CMK (cell line): ENCODE data around the gene PCSK1.
A peak's percentile ranks its signal among the peaks of the same experiment; 100 is the strongest.

Experiments
- DNase-seq: peaks from one replicate; pipeline ENCODE4 v3.0.0-alpha.2; 2010; ENCODE audit warnings: low read depth

The PCSK1 gene

GRCh38 chr5:96433066-96433447, at the start of gene PCSK1:
Gene PCSK1 (minus strand): TSS chr5:96433248. CDS start chr5:96433042, 206 bp downstream.
- DNase-seq, result no peak

- no peak for DNase-seq
Measured at GRCh38 chr5:96481867-96482266, 48.8 kb upstream of the PCSK1 start.

GRCh38 chr5:96481009-96481786, 48.1 kb upstream of the PCSK1 start:
- no peak for DNase-seq

DNA sequence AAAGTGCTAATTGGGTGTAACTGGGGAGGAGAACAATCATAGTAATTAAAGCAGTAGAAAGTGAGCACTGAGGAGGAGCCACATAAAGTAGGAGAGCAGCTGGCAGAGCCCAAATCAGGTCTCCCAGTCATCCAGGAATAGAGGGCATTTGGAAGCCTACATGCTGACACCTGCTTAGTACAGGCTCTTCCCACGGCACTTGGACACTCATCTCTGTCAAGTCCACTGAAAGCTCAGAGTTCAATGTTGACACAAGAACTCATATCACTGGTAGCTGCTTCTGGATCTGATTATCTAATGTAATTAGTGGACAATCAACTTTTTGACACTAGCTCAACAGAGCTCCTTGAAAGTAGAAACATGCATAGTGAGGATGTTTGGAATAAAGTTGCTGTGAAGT, 45.9 kb upstream of the PCSK1 start:
- no peak for DNase-seq

DNA sequence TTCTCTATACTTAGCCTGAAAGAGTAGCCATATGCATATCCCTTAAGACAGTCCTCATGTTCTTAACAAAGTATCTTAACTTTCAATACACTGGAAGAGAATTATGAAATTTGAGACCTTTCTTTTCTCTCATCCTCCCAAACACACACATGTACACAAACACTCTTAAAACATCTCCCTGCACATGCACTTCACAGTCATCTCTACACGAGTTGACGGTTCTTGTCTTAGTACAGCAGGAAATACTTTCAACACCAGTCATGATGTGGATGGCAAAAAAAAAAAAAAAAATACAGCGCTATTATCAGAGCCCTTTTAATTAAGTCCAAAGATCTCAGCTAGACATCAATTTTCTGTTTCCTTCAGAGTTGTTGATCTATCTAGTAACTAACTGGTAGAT, 43.6 kb upstream of the PCSK1 start:
- DNase-seq, result no peak

DNA sequence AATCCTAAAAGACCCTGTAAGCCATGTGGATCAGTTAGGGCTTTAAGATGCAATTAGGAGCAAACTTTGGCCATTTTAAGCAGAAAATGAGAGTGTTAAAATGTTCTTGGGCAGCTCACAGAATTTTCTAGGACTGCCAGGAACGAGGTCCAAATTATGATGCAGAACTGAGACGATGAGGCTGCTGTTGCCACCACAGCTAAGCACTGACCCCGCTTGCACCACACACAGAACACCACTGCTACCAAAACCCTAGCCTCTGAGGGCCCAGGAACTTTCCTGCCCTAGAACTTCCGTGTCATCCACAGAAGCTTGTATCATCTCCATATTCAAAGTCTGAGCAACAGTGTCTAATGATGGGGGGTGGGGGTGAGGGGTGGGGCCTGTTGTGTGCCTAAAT, 41.0 kb upstream of the PCSK1 start:
- DNase-seq, result no peak

DNA sequence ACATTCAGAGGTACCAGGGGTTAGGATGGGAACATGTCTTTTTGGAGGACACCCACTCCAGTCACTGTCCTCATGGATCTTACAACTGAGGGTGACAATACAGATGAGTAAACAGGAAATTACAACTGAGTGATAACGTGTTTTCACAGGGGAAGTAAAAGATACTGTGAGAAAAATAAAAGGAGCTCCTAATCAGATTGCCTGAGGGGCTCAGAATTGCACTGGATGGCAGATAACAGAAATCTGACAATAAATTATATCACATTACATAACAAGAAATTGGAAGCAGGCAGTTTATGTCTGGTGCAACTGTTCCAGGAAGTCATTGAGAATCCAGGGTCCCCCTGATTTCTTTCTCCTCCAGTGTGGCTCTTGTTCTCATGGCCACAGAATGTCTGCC, 40.1 kb upstream of the PCSK1 start:
- DNase-seq, result no peak

DNA sequence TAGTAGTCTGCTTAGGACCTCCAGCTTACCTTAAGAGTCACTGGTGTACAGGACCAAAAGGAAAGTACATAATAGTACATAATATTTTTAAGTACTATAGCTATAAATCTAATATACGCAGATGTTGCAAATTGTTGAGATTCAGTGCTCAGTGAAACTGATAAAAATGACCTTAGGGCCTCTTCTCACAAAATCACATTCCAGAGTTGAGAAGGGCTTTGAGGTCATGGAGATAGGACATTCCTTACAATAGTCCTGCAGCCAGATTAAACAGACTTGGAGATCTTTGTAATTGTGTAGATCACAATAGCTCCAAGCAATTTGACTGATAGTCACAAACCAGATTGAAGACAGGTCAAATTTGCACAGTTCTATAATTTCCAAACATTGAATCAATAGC, 37.7 kb upstream of the PCSK1 start:
- no peak for DNase-seq

- DNase-seq, result no peak
Measured at GRCh38 chr5:96468956-96469355, 35.9 kb upstream of the PCSK1 start.

GRCh38 chr5:96463091-96463490, 30.0 kb upstream of the PCSK1 start:
- DNase-seq, result no peak

- no peak for DNase-seq
Measured at GRCh38 chr5:96459313-96460121, 26.5 kb upstream of the PCSK1 start.

- no peak for DNase-seq
Measured at GRCh38 chr5:96458176-96458575, 25.1 kb upstream of the PCSK1 start.

DNA sequence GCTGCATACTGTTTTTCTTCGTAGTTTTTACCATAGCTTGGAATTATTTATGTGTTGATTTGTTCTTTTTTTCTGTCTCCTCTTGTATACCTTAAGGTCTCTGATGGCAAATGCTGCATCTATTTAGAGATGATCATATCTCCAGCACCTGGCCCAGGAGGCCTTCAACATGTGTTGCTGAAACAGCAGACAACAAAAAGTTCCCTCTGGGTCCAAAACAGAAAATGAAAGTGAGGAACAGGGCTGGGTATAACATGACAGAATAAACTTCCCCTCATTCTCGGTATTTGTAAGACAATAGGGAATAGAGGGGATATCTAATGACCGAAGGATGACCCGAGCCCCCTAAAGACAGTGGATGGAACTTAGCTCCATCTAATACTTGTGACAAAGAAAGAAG, 22.7 kb upstream of the PCSK1 start:
- no peak for DNase-seq

DNA sequence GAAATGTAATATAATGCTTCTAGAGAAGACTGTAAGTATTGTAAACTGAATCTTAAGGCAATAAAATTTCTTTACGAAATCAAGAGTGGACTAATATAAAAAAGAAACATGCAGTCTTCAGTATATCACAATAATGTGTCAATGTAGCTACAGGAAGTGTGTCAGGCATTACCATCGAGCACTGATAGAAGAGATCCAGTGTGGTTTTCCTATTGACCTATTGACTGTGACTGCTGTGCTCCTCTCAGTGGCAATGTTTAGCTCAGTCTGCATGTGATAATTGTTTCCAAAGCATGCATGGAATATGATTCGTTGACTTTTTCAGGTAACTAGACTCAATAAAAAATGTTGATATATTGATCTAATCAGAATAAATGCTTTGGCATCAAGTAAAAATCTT, 20.3 kb upstream of the PCSK1 start:
- no peak for DNase-seq

- DNase-seq, result no peak
Measured at GRCh38 chr5:96447949-96448348, 14.9 kb upstream of the PCSK1 start.

DNA sequence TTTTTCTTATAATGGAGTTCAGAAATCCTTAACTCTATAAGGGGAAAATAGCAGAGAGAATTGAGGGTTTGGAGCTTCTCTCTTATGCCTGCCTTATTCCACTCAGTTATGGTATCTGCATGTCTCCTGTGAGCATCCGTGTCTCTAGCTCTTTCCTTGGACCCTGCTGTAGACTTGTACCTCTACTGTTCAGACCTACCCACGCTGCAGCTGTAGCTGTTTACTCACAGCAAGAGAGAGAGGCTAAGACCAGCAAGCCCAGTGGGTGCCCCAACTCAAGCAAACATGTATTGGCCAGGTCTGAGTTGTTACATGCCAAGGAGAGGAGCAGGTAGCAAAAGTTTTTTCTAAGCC, 7.1 kb upstream of the PCSK1 start:
- no peak for DNase-seq

- no peak for DNase-seq
Measured at GRCh38 chr5:96439477-96440184, 6.6 kb upstream of the PCSK1 start.

DNA sequence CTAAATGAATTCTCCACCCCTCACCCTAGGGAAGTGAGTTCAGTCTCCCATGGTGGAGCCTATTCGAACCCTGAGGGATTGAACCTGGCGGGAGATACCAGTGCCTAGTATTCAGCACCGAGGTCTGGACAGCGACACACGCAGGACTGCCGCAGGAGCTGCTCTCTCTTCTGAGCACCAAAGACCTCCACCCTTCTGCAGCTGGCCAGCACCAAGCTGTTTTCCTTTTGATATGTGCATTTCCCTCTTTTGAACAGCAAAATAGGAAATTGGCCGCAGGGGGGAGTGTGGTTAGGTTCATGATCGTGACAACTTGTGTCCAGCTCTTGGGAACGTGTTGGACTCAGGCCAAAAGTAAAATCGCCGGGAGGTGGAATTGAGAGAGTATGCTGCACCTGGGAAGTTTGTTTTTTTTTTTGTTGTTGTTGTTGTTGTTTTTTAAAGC, 1.2 kb upstream of the PCSK1 start:
- peak; percentile 21 for DNase-seq

- DNase-seq, result no peak
Measured at GRCh38 chr5:96432216-96433065, 607 bp downstream of the PCSK1 start.

DNA sequence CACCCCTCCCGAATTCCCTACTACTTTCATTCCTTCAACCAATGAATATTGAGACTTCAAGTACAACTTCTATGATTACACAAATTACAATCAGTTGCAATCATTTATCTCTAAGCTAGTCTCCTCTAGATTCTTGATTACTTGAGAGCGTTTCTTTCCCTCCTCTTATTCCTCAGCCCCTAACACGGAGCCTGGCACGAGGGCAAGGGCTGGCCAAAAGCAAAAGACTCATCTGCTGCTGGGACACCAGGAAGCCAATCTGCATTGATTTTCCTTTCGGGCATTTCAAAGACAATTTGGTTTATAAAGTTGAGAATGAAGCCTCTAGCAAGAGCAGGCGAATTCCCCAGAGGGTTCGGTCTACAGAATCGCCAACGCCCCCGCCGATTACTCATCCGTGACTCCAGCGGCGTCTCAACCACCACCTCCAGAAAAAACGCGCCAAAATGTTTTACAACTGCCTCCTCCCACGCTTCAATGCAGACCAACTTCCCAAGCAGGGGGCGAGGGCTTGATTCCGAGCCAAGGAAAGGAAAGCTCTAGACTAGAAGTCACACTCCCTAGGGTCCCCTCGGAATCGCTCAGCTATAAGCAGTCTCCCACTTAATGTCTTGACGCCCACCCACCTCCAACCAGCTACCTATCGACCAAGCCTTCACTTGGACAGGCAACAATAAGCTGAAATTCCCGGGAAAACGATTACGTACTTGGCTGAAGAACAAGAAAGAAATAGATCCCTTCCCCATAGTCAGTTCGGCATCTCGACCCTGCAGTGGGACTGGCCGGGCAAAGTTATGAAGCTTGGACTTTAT, 1.5 kb downstream of the PCSK1 start:
- no peak for DNase-seq

GRCh38 chr5:96427824-96428223, 5.2 kb downstream of the PCSK1 start:
- no peak for DNase-seq
